ENCODE measurements around the gene AP3B1.

DNA sequence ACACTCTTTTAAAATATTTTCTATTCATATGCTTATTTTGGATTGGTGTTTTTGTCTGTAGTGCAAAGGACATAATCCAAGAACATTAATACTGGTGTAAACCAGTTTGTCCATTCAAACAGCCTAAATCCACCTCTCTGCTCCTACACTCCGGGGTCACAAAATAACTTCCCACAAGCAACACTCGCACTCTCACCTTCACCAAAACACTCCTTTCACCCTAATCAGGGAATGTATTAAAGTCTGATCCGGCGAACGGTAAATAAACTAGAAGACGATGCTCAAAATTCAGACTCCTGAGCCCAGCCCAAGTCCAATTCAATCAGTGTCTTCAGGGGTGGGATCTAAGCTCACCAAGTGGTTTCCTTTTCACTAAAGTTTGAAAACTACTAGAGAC, 649 bp downstream of the AP3B1 start:
- TF ChIP-seq EZH2 (IDR thresholded peaks at IDR 0.05; ENCODE audit: borderline replicate concordance, insufficient read depth, low read depth, low read length, poor library complexity, severe bottlenecking) = no peak
- TF ChIP-seq CTCF (IDR thresholded peaks at IDR 0.05) = no peak
